Hematopoietic multipotent progenitor cell treated with erythropoietin and hydrocortisone succinate and interleukin-3 and kit ligand, for 6 days (in vitro differentiated cells): ENCODE data around the gene APMAP.
"Not testable (repeated sequence)": the region's sequence is repeated elsewhere in the genome, so short reads cannot be mapped to it uniquely, and the experiment has no call there.

ENCODE experiments used
- DNase-seq: peaks from one replicate; pipeline ENCODE4 v3.0.0-alpha.2; 2015

APMAP gene

DNA sequence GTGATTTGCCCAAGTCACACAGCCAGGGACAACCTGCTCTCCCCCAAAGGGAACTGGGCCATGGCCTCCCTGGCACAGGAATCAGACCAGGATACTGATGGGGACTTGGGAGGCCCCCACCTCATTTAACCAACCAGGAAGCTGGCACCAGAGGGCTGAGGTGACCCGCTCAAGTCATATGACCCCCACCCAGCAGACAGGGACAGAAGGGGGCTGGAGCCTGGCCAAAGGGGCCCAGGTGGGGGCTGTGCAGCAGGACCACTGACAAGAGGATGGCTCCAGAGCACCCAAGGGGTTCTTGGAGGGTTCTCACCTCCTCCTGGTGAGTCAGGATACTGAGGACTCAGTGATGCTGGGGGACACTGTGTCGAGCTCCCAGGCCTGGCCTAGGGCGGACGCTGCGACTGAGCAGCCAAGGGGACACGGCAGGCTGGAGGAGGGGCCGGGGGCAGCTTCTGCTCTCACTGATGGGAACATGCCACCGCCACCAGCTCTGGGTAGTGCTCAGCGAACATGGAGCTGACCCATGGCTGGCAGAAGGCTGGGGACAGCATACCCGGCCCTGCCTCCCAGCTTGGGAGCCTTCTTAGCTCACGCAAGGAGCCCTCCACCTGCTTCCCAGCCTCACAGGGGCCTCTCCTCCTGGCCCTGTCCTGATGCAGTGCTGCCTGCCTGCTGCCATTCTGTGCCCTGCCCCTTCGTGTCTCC is 42.3 kb downstream of the APMAP start:
- peak; percentile 8 for DNase-seq

DNA sequence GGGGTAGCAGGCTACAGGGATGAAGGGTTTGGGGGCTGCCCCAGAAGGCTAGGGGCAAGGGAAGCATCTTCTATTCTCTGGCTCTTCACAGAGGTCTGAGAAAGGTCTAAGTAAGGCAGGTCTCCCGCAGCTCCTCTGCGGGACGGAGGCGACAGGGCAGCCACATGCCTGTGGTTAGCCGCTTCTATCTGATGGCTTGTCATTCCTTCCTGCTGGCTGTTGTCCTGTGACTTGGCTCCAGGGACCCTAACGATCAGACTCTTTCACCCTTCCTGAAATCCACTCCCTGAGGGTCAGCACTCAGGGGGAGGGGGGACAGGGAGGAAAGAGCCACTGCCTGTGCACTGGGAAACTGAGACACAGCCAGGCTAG is 42.8 kb downstream of the APMAP start:
- peak; percentile 75 for DNase-seq

DNA sequence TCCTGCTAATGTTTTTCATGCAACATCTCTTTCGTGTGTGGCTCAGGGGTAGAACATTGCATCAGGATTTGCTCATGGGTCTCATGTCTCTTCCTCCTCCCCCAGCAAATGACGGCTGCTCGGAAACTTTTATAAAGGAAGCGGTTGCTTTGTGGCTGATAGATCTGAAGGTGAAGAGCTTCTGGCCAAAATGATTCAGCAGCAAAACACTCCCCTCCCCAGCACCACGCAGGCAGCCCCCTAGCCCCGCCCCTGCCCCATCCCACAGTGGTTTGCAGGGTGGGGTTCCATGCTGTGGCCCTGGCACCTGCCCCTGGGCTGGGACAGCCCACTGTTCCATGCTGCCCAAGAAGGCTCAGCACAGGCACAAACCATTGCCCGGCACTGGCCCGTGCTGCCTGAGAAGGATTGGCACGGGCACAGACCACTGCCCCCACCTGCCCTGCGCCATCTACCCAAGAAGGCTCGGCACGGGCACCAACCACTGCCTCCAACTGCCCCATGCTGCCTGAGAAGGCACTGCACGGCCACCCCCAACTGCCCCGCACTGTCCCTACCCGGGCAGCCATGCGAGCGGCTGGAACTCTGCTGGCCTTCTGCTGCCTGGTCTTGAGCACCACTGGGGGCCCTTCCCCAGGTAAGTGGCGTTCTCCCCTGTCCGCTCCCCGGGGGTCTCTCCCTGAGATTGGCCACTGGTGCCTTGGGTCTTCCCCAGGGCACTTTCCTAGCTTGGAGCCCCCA is 43.4 kb downstream of the APMAP start, which contains the start of gene CST7:
CST7 (plus strand) TSS at position 331 of the 741 bp plus-strand sequence; CDS start at position 568, 237 bp downstream.
- peak; percentile 89 for DNase-seq

DNA sequence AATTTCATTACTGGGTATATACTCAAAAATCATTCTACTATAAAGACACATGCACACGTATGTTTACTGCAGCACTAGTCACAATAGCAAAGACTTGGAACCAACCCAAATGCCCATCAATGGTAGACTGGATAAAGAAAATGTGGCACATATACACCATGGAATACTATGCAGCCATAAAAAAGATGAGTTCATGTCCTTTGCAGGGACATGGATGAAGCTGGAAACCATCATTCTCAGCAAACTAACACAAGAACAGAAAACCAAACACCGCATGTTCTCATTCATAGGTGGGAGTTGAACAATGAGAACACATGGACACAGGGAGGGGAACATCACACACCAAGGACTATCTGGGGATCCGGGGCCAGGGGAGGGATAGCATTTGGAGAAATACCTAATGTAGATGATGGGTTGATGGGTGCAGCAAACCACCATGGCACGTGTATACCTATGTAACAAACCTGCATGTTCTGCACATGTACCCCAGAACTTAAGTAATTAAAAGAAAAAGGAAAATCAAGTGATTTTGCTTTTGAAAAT is 44.1 kb downstream of the APMAP start:
- not testable (repeated sequence) for DNase-seq

DNA sequence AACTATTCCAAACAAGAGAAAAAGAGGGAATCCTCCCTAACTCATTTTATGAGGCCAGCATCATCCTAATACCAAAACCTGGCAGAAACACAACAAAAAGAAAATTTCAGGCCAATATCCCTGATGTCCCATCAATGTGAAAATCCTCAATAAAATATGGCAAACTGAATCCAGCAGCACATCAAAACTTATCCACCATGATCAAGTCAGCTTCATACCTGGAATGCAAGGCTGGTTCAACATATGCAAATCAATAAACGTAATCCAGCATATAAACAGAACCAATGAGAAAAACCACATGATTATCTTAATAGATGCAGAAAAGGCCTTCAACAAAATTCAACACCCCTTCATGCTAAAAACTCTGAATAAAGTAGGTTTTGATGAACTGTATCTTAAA is 46.2 kb downstream of the APMAP start:
- not testable (repeated sequence) for DNase-seq

DNA sequence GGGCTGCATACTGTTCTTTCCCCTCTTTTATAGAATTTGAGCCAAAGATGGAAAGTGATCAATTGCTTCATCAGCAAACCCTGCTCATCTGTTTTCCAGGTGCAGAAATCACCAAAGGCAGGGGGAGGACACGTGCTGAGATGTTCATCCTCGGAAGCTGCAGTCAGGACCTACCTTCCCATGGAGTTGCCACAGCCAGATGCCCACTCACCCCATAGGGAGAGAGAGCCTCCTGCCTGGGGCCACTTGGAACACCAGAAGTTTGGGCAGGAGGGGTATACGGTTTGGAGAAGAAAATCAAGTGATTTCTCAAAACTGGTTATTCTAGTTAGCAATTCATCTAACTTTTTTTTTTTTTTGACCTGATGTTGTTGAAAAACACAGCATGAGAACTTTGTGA is 48.8 kb downstream of the APMAP start:
- no peak for DNase-seq

DNA sequence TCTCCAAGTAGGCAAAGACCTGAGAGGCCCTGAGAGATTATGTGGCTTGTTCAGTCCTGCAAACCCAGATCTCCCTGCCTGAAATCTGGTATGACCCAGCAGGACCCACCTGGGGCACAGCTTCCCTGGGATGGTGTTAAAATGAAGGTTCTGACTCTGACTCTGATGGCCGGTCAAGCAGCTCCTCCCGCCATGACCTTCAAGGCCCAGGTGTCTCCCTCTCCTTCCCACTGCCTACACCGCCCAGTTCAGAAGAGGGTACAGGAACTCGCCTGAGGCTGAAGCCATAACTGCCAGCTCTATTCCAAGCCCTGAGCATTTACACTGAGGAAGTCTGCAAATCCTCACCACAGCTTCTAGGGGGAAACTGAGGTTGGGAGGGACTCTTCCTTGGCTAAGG is 49.4 kb downstream of the APMAP start:
- DNase-seq: no peak

DNA sequence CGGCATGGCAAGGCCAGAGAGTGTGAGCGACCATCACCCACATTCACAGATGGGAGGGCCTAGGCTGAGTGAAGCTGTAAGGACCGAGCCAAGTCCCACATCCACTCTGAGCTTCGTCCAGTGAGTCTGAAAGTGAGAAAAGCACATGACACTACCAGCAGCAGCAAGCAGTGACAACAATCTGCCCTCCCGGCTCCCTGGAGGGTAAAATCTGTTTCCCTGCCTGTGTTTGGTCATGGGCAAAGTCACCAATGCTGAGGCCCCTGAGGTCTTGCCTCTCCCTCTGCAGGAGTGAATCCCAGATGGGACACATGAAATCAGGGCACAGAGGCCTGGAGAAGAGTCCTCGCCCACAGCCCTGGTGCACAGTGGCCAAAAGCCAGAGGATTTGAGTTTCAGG is 49.9 kb downstream of the APMAP start:
- no peak for DNase-seq

DNA sequence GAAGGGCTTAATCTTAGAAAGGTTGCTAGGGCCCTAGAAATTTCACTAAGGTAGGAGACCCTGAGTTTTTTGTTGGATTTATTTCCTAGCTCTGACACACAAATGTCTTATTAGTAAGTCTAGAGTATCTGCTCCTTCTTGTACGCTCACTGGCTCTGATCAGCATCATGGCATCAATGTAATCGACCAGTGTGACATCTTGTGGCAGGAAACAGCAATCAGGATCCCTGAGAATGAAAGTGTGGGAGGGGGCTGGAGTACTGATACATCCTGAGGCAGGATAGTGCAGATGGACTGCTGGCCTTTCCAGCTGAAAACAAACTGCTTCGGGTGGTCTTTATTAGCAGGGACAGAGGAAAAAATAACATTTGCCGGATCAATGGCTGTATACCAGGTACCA is 53.5 kb downstream of the APMAP start:
- DNase-seq: no peak

DNA sequence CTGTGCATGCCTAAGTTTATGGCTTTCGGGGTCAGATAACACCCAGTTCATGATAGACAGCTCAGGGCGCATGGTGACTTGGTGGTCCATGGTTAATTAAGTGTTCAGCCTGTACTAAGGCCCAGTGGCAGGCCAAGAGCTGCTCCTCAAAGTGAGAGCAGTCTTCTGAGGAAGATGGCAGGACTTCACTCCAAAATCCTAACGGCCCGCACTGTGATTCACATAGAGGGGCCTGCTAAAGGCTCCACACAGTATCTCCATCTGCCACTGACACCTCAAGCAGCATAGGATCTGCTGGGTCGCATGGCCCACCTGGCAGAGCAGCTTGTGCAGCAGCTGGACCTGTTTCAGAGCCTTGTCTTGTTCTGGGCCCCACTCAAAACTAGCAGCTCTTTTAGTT is 54.1 kb downstream of the APMAP start:
- DNase-seq: no peak

DNA sequence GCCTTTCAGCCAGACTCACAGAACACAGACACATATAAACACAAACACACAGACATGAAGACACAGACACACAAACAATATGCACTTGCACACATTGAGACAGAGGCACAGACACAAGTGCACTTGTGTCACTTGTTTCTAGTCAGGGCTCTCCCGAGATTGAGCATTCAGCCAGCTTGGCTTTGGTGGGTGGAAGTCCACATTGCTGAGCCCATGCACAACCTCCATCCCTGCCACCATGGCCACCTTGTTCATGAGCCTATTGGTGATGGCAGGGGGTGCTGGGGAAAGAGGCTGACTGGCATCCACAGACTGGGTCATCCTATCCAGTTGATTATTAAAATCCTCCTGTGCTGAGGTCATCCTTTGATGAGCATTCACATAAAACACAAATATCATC is 55.0 kb downstream of the APMAP start:
- DNase-seq: no peak

DNA sequence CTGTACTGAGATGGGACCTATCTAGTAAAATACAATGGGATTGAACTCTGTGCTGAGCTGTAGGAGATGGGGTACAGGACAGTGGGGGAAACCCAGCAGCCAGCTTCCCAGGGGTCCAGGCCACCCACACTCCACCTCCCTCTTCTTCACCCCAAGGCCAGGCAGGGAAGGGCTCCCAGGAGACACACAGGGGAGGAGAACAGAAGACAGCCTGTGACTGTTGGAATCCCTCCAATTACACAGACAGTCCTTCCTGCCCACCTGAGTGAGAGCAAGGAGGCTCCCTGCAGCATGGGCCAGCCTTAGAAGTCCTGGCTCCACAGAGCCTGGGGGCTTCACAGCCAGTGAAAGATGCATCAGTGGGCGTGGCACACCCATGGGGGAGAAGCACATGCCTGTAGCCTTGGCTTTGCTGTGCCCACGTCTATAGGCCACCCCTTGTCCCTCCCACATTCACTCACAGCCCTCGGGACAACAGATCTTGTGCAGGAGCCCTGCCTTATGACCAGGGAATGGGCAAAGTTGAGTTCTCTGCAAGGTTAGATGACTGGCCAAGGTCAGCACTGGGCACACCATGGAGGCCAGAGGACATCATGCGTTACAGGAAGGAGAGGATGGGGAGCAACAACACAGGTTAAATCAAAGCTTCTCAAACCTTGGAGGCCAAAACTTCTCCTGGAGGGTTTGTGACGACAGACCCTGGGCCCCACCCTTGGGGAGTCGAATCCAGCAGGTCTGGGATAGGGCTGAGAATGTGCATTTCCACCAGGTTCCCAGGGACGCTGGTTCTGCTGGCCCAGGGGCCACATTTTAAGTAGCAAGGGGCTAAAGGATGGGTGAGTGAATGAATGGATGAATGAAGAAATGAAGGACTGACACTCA is 55.8 kb downstream of the APMAP start:
- no peak for DNase-seq

DNA sequence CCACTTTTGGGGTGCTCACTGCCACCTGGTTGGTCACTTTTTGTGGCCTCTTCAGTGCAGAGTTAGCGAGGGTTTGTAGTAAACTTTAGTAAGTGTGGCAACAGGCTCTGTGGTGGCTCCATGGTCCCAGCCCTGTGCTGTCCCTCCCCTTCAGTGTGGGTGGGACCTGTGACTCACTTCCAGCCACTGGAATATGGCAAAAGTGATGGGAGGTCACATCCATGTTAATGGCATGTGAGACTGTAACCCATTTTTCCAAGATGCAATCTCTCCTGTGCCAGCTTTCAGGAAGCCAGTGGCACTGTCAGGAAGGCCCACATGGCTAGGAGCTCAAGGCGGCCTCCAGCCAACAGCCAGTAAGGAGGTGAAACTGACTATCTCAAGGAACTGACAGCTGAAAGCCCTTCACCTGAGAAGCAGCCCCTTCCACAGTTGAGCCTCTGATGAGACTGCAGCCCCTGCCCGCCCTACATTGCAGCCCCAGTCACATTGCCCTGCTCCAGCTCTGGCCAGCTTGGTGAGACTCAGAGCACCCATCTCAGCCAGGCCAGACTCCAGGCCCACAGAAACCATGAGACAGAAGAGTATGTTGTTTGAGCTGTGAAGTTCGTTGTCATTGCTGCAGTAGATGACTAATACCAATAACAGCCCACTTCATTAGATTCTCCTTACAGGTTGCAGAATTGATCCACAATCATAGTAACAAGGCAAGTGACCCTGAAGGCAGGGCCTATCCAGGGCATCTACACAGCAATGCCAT is 56.6 kb downstream of the APMAP start:
- no peak for DNase-seq

DNA sequence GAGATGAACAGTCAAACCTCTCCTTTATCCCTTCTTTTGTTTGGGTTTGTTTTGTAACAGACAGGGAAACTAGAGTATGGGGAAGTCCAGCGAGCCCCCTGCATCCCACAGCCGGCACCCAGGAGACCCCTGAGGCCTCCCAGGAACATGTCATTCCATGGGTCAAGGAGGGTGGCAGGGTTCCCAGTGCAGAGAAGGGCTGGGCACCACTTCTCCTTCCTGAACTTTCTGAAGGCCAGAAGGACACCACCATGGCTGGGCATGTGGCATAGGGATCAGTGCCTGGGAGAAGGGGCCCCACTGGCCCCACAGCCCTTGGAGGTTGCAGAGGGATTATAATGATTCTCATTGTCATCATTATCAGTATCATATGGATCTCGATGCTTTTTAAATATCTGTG is 57.4 kb downstream of the APMAP start:
- DNase-seq: no peak

DNA sequence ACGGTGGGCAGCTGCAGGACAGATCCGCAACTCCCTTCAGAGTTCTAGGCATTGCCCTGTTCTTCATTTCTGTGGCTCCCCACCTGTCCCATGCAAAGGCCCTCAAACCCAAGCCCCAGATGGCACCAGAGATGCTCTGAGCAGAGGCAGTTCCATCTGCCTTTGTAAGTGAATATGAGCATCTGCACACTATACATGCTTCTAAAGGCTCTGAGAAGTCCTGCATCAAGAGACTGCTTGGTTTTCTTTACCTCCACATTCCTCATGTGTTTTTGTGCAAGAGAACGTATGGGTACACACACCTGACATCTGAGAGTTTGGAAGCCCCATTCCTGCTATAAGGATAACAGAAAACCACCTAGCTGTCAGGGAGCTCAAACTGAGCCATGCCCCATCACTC is 57.8 kb downstream of the APMAP start:
- DNase-seq: no peak

DNA sequence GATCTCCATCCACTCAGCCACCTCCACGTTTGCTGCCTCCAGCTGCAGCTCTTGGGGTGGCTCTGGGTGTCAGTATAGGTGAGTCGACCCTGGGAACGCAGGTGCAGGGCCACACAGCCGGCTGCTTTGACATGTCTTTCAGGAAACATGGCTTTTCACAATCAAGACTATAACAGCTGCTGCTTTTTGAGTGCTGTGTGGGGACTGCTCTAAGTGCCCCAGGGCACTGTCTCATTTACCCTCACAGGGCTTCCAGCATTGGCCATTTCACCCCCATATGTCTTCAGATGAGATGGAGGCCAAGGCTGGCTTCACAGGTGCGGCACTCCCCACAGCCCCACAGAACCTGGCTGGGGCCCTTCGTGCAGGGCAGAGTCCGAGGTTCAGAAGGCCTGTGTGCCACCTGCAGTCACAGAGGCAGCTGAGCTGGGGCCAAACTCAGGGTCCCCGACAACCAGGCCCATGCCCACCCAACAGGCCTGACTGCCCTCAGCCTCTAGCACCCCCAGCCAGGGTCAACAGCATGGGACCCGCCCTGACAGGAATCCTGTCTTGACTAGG is 58.4 kb downstream of the APMAP start:
- no peak for DNase-seq

DNA sequence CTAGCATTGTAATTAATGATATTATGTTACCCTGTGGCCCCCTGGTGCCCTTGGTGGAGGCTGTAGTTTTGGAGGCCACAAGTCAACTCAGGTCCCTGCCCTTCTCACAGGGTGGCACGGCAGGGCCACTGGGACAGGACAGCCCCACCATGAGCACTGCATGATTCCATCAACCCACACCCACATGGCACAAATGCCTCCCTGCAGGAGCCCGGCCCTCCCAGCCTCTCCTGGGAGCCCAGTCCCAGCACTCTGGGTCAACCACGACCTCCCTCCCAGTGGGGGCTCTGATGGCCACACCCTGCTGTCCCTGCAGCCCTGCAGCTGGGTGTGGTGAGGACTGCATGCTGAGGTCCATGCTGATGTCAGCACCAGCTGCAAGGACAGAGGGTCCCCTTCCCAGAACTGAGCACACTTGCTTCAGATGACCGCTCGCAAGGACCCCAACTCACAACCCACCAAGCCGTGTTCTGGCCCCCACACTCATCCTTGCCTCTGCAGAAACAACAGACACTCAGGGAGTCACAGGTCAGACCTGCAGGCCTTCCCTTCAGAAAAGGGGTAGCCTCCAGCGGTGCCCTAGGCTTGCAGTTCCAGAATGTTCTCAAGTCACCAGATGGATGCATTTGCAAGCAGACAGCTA is 59.2 kb downstream of the APMAP start:
- DNase-seq: no peak

DNA sequence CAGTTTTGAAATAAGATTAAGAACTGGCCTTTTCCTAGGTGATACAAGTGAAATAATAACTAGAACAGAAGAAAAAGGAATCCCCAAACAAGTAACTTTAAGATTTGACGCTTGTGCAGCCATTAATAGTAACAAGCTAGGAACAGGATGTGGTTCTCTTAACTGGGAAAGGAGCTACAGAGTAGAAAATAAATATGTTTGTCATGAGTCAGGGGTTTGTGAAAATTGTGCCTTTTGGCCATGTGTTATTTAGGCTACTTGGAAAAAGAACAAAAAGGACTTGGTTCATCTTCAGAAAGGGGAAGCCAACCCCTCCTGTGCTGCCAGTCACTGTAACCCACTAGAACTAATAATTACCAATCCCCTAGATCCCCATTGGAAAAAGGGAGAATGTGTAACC is 60.7 kb downstream of the APMAP start:
- not testable (repeated sequence) for DNase-seq

DNA sequence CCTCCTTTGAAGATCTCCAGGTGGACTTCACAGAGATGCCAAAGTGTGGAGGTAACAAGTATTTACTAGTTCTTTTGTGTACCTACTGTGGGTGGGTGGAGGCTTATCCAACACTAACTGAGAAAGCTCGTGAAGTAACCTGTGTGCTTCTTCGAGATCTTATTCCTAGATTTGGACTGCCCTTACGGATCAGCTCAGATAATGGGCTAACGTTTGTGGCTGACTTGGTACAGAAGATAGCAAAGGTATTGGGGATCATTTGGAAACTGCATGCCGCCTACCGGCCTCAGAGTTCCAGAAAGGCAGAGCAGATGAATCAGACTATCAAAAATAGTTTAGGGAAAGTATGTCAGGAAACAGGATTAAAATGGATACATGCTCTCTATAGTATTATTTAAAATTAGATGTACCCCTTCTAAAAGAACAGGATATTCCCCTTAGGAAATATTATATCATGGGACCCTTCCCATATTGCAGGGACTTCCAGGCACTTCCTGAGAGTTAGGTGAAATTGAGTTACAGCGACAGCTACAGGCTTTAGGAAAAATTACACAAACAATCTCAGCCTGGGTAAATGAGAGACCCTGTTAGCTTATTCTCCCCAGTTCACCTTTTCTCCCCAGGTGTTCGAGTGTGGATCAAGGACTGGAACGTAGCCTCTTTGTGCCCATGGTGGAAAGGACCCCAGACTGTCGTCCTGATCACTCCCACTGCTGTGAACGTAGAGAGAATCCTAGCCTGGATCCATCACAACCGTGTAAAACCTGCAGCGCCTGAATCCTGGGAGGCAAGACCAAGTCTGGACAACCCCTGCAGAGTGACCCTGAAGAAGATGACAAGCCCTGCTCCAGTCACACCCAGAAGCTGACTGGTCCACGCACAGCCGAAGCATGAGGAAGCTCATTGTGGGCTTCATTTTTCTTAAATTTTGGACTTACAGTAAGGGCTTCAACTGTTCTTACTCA is 61.5 kb downstream of the APMAP start:
- DNase-seq: not testable (repeated sequence)
